NCI-H187 treated with DMSO at 0.1 percent for 48 hours (cell line): ENCODE measurements around the gene USP17L22.
"Not testable (repeated sequence)": the region's sequence is repeated elsewhere in the genome, so short reads cannot be mapped to it uniquely, and the experiment has no call there.

Source experiments
- DNase-seq: peaks from one replicate; lab custom pipeline; 2025; lab: John Stamatoyannopoulos, UW

USP17L22 gene, protein sequence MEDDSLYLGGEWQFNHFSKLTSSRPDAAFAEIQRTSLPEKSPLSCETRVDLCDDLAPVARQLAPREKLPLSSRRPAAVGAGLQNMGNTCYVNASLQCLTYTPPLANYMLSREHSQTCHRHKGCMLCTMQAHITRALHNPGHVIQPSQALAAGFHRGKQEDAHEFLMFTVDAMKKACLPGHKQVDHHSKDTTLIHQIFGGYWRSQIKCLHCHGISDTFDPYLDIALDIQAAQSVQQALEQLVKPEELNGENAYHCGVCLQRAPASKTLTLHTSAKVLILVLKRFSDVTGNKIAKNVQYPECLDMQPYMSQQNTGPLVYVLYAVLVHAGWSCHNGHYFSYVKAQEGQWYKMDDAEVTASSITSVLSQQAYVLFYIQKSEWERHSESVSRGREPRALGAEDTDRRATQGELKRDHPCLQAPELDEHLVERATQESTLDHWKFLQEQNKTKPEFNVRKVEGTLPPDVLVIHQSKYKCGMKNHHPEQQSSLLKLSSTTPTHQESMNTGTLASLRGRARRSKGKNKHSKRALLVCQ

DNA sequence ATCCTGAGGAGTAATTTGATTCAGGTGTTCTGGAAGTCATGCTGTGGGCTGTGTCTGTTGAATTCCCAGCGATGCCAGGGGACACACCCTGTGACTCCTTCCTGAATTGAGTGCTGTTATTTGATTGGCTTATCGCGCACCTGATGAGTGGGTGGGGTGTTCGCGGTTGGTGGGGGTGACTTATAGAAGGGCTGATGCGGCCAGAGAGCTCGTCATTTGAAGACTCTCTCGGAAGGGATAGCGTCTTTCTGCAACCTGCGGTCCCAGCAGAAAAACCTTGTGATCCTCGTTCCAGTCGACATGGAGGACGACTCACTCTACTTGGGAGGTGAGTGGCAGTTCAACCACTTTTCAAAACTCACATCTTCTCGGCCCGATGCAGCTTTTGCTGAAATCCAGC is at the start of gene USP17L22:
TSS of gene USP17L22 (plus strand) at position 301 of the 400 bp plus-strand sequence. CDS start at position 301, 0 bp downstream.
- not testable (repeated sequence) for DNase-seq

DNA sequence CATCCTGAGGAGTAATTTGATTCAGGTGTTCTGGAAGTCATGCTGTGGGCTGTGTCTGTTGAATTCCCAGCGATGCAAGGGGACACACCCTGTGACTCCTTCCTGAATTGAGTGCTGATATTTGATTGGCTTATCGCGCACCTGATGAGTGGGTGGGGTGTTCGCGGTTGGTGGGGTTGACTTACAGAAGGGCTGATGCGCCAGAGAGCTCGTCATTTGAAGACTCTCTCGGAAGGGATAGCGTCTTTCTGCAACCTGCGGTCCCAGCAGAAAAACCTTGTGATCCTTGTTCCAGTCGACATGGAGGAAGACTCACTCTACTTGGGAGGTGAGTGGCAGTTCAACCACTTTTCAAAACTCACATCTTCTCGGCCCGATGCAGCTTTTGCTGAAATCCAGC is 47.6 kb upstream of the USP17L22 start, which contains the start of gene USP17L12:
TSS of gene USP17L12 (plus strand) at position 301 of the 400 bp plus-strand sequence. CDS start at position 301, 0 bp downstream.
- DNase-seq: not testable (repeated sequence)

DNA sequence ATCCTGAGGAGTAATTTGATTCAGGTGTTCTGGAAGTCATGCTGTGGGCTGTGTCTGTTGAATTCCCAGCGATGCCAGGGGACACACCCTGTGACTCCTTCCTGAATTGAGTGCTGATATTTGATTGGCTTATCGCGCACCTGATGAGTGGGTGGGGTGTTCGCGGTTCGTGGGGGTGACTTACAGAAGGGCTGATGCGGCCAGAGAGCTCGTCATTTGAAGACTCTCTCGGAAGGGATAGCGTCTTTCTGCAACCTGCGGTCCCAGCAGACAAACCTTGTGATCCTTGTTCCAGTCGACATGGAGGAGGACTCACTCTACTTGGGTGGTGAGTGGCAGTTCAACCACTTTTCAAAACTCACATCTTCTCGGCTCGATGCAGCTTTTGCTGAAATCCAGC is 42.8 kb upstream of the USP17L22 start, which contains the start of gene USP17L13:
TSS of gene USP17L13 (plus strand) at position 301 of the 400 bp plus-strand sequence. CDS start at position 301, 0 bp downstream.
- not testable (repeated sequence) for DNase-seq

- DNase-seq: not testable (repeated sequence)
Observed at GRCh38 chr4:9230249-9230648, 37.2 kb upstream of the USP17L22 start.

GRCh38 chr4:9234085-9234484 is 33.3 kb upstream of the USP17L22 start, which contains the start of gene USP17L15:
Gene USP17L15 (plus strand): TSS chr4:9234385. CDS start chr4:9234385, 0 bp downstream.
- DNase-seq: not testable (repeated sequence)

- DNase-seq: not testable (repeated sequence)
Observed at GRCh38 chr4:9238461-9238860, 29.0 kb upstream of the USP17L22 start.

DNA sequence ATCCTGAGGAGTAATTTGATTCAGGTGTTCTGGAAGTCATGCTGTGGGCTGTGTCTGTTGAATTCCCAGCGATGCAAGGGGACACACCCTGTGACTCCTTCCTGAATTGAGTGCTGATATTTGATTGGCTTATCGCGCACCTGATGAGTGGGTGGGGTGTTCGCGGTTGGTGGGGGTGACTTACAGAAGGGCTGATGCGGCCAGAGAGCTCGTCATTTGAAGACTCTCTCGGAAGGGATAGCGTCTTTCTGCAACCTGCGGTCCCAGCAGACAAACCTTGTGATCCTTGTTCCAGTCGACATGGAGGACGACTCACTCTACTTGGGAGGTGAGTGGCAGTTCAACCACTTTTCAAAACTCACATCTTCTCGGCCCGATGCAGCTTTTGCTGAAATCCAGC is 23.8 kb upstream of the USP17L22 start, which contains the start of gene USP17L17:
TSS of gene USP17L17 (plus strand) at position 301 of the 400 bp plus-strand sequence. CDS start at position 301, 0 bp downstream.
- not testable (repeated sequence) for DNase-seq

- not testable (repeated sequence) for DNase-seq
Observed at GRCh38 chr4:9247953-9248680, 19.3 kb upstream of the USP17L22 start, which contains the start of gene USP17L18. Gene USP17L18 (plus strand): TSS chr4:9248630. CDS start chr4:9248630, 0 bp downstream.

DNA sequence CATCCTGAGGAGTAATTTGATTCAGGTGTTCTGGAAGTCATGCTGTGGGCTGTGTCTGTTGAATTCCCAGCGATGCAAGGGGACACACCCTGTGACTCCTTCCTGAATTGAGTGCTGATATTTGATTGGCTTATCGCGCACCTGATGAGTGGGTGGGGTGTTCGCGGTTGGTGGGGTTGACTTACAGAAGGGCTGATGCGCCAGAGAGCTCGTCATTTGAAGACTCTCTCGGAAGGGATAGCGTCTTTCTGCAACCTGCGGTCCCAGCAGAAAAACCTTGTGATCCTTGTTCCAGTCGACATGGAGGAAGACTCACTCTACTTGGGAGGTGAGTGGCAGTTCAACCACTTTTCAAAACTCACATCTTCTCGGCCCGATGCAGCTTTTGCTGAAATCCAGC is 14.3 kb upstream of the USP17L22 start, which contains the start of gene USP17L19:
TSS of gene USP17L19 (plus strand) at position 301 of the 400 bp plus-strand sequence. CDS start at position 301, 0 bp downstream.
- DNase-seq: not testable (repeated sequence)

DNA sequence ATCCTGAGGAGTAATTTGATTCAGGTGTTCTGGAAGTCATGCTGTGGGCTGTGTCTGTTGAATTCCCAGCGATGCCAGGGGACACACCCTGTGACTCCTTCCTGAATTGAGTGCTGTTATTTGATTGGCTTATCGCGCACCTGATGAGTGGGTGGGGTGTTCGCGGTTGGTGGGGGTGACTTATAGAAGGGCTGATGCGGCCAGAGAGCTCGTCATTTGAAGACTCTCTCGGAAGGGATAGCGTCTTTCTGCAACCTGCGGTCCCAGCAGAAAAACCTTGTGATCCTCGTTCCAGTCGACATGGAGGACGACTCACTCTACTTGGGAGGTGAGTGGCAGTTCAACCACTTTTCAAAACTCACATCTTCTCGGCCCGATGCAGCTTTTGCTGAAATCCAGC is 9.6 kb upstream of the USP17L22 start, which contains the start of gene USP17L20:
TSS of gene USP17L20 (plus strand) at position 301 of the 400 bp plus-strand sequence. CDS start at position 301, 0 bp downstream.
- DNase-seq: not testable (repeated sequence)

- not testable (repeated sequence) for DNase-seq
Observed at GRCh38 chr4:9262572-9262971, 4.8 kb upstream of the USP17L22 start, which contains the start of gene USP17L21. Gene USP17L21 (plus strand): TSS chr4:9262872. CDS start chr4:9262872, 0 bp downstream.

GRCh38 chr4:9271719-9272118 is 4.3 kb downstream of the USP17L22 start:
- not testable (repeated sequence) for DNase-seq
